Measurements from ENCODE around the gene CTAGE6.
"Not testable (repeated sequence)": the region's sequence is repeated elsewhere in the genome, so short reads cannot be mapped to it uniquely, and the experiment has no call there.

GRCh38 chr7:143797119-143797895 lies 39.8 kb upstream of the CTAGE6 start:
- TF ChIP-seq, protein P1, sequence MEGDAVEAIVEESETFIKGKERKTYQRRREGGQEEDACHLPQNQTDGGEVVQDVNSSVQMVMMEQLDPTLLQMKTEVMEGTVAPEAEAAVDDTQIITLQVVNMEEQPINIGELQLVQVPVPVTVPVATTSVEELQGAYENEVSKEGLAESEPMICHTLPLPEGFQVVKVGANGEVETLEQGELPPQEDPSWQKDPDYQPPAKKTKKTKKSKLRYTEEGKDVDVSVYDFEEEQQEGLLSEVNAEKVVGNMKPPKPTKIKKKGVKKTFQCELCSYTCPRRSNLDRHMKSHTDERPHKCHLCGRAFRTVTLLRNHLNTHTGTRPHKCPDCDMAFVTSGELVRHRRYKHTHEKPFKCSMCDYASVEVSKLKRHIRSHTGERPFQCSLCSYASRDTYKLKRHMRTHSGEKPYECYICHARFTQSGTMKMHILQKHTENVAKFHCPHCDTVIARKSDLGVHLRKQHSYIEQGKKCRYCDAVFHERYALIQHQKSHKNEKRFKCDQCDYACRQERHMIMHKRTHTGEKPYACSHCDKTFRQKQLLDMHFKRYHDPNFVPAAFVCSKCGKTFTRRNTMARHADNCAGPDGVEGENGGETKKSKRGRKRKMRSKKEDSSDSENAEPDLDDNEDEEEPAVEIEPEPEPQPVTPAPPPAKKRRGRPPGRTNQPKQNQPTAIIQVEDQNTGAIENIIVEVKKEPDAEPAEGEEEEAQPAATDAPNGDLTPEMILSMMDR (conservative IDR thresholded peaks at IDR 0.05; ENCODE audit: low read depth, low read length): not testable (repeated sequence)
- TF ChIP-seq EZH2phosphoT487 (IDR thresholded peaks at IDR 0.05; ENCODE audit: borderline replicate concordance, low read length); EZH2 (IDR thresholded peaks at IDR 0.05; ENCODE audit: low read length, unreplicated experiment): not testable (repeated sequence)
